Measurements from ENCODE around the gene ABCA7. TPM values are rescaled to one million over a fixed set of nuclear protein-coding genes. Genes with fewer than 3 reads are reported as not detected.

The ABCA7 gene
- total RNA-seq, 3 donors from 2014 or later: 23.5 to 25.6 (median 25.6) TPM

GRCh38 chr19:1094978-1095701, 55.2 kb downstream of the ABCA7 start, which contains the start of gene POLR2E:
Gene POLR2E (minus strand): TSS chr19:1095375. CDS start chr19:1095315, 60 bp downstream.
- TF ChIP-seq CTCF (IDR thresholded peaks at IDR 0.05): no peak
- H3K9me3 ChIP-seq: no peaks in the 10 kb centered on the region
- ATAC-seq (peak; percentile 96), DNase-seq (peak; percentile 98 to 99 (median 99))
- H3K4me3 ChIP-seq: peak within 1 kb of the TSS; percentile 91
- intact Hi-C loops (cut with DNase I, micrococcal nuclease): no loop called here
- peaks cover 31% of the 10 kb centered on the region for H3K4me1 ChIP-seq (ENCODE audit: low read depth)
- H3K36me3 ChIP-seq (ENCODE audit: low read depth): no peaks in the 10 kb centered on the region

GRCh38 chr19:1097810-1098176, 57.9 kb downstream of the ABCA7 start:
- no peak overlapping the region for H3K4me3 ChIP-seq
- DNase-seq (no peak), ATAC-seq (no peak)
- intact Hi-C loops (cut with DNase I, micrococcal nuclease): no loop called here
- H3K4me1 ChIP-seq (ENCODE audit: low read depth): peaks cover 37% of the 10 kb centered on the region
- TF ChIP-seq CTCF (IDR thresholded peaks at IDR 0.05): no peak
- no peaks in the 10 kb centered on the region for H3K9me3 ChIP-seq
- no peaks in the 10 kb centered on the region for H3K36me3 ChIP-seq (ENCODE audit: low read depth)

GRCh38 chr19:1098177-1099051, 58.5 kb downstream of the ABCA7 start:
- Histone ChIP-seq H3K36me3 (ENCODE audit: low read depth) (no peaks in the 10 kb centered on the region), H3K4me3 (no peak overlapping the region), H3K9me3 (no peaks in the 10 kb centered on the region), H3K4me1 (ENCODE audit: low read depth) (peaks cover 41% of the 10 kb centered on the region)
- TF ChIP-seq CTCF (IDR thresholded peaks at IDR 0.05): no peak
- intact Hi-C loops (cut with DNase I, micrococcal nuclease): no loop called here
- ATAC-seq (peak; percentile 13), DNase-seq (no peak)

- H3K9me3 ChIP-seq: no peaks in the 10 kb centered on the region
- no peaks in the 10 kb centered on the region for H3K36me3 ChIP-seq (ENCODE audit: low read depth)
- H3K4me3 ChIP-seq: no peak overlapping the region
- intact Hi-C loops (cut with DNase I, micrococcal nuclease): no loop called here
- ATAC-seq (no peak), DNase-seq (no peak)
- TF ChIP-seq CTCF (IDR thresholded peaks at IDR 0.05): no peak
- peaks cover 34% of the 10 kb centered on the region for H3K4me1 ChIP-seq (ENCODE audit: low read depth)
Observed at GRCh38 chr19:1101337-1101698, 61.4 kb downstream of the ABCA7 start.

GRCh38 chr19:1102407-1103131, 62.7 kb downstream of the ABCA7 start:
- H3K36me3 ChIP-seq (ENCODE audit: low read depth): no peaks in the 10 kb centered on the region
- H3K4me1 ChIP-seq (ENCODE audit: low read depth): peaks cover 34% of the 10 kb centered on the region
- intact Hi-C loops (cut with DNase I, micrococcal nuclease): no loop called here
- peak in 1 of 3 donors; percentile 53 for DNase-seq
- TF ChIP-seq CTCF (IDR thresholded peaks at IDR 0.05): no peak
- ATAC-seq: peak; percentile 4
- H3K4me3 ChIP-seq: no peak overlapping the region
- H3K9me3 ChIP-seq: no peaks in the 10 kb centered on the region

Measured in mucosa of descending colon (tissue), 3 donors.